Measurements from ENCODE around the gene MALT1. TPM values are rescaled to one million over a fixed set of nuclear protein-coding genes. Genes with fewer than 3 reads are reported as not detected.

The MALT1 gene
- polyA plus RNA-seq, 2 of the 4 experiments (the other 2 are of a cell fraction) = 30.7 to 34.0 TPM

DNA sequence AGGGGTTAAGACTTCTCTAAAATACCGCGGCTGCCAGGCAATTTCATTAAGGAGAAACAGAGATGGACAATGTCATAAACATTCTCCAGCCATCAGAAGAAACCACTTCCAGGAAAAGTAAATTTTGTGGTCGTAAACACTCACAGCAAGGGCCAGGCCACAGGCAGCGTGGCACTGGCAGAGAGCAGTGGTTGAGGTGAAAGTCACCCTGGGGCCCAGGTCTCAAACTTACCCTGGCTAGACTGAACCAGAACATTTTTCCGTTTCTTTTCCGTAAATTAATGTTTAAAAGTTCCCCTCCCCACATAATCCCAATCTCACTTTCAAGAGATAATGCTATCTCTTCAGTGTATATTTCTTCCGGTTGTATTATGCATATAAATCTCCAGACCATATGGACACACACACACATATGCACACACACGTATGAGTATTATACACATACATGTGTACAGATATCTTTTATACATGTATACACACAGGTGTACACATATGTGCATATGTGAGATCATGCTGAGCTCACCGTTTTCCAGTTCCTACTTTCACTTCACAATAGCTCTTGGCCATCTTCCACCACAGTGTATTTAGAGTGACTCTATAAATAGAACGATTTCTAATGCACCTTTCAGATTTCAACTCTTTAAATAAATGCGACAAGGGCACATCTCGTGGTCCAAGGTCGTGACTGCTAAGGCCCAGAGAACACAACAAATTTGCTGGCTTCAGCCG, 90.1 kb downstream of the MALT1 start:
- Histone ChIP-seq H3K4me2 (no peak overlapping the region), H3K4me3 (no peak overlapping the region), H3K9me3 (no peaks in the 10 kb centered on the region), H3K27ac (0 out of 6 replicates have a peak overlapping the region, but pooled peaks of 1 of the 2 experiments have one; percentile 6), H3K4me1 (0 out of 3 replicates have a peak, but pooled peaks cover 5% of the 10 kb centered on the region)
- CTCF ChIA-PET = interaction anchor here (1.2 to 5.1 kb wide), 2 partner anchors 232 to 718 kb away, joined by 3 to 120 read pairs; partner anchors contain the start of gene NEDD4L
- FAIRE-seq = no peak
- TF ChIP-seq MYC (IDR thresholded peaks at IDR 0.05; ENCODE audit: borderline replicate concordance, low read length) = no peak
- no peak for TF ChIP-seq KDM5A (IDR thresholded peaks at IDR 0.05)
- no peak for TF ChIP-seq NPAS2 (CRISPR knock-in tag; IDR thresholded peaks at IDR 0.05; ENCODE audit: borderline replicate concordance)
- TF ChIP-seq EHF (CRISPR knock-in tag; IDR thresholded peaks at IDR 0.05) = no peak
- TF ChIP-seq SMC3 (IDR thresholded peaks at IDR 0.05) = no peak
- no peak for TF ChIP-seq CBX2 (IDR thresholded peaks at IDR 0.05; ENCODE audit: borderline replicate concordance, low read depth)
- WGBS (ENCODE audit: missing lambda C conversion rate) = 71% methylated on average over 14 of the region's 14 CpGs
- no peak for ATAC-seq
- POLR2A ChIA-PET = no interaction called here
- no peak for DNase-seq (ENCODE audit: low read depth in 1 of 2, low spot score in 1 of 2)

DNA sequence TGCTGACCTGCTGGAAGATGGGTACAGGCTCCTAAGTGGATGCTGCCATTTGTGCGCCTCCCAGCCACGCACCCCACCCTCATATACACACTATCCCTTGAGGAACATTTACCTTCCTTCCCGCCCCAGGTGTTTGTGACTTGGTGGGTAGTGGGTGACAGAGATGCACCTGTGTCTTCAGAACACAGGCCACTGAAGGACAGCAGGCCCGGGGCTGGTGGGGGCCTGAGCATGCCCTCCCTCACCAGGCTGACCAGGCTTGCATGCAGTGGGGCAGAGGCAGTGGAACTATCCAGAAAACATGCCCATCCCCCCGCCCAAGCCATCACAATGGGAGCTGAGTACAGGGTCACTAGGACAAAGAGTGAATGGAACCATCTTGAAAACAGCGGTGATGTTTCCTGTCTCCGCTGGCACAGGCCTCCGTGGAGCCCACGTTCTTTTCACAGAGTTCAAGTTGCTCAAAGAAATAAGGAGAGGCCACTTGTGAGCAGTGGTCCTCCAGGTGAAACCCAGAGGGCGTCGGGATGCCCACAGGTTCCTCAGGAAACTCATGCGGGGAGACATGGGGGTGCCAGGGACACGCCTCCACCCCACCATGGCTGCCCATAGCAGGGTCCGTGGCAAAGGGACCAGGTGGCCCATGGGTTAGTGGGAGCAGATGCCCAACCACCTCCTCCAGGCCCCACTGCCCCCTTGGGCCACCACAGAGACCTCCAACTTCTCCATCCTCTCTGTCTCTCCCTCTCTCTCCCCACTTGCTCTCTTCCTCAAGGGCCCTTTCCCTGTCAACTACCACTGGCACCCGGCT, 90.9 kb downstream of the MALT1 start:
- no peak for ATAC-seq
- POLR2A ChIA-PET = no interaction called here
- TF ChIP-seq HOXA7 (CRISPR knock-in tag; IDR thresholded peaks at IDR 0.05) (no peak), KDM1A (IDR thresholded peaks at IDR 0.05; ENCODE audit: low read depth) (no peak), CBX8 (IDR thresholded peaks at IDR 0.05) (no peak), BCL3 (IDR thresholded peaks at IDR 0.05) (no peak), HEYL (CRISPR knock-in tag; IDR thresholded peaks at IDR 0.05) (no peak), HOXB13 (CRISPR knock-in tag; IDR thresholded peaks at IDR 0.05; ENCODE audit: low read depth) (no peak), RCOR1 (IDR thresholded peaks at IDR 0.05; ENCODE audit: low read depth, low read length) (no peak), SMC3 (IDR thresholded peaks at IDR 0.05) (no peak), CHD4 (IDR thresholded peaks at IDR 0.05; ENCODE audit: borderline replicate concordance) (no peak), ZFP36 (IDR thresholded peaks at IDR 0.05; ENCODE audit: borderline replicate concordance, partially characterized antibody) (no peak), MAZ (IDR thresholded peaks at IDR 0.05; ENCODE audit: borderline replicate concordance, low read depth, low read length) (no peak), POLR2AphosphoS2 (conservative IDR thresholded peaks at IDR 0.05; ENCODE audit: low read length) (no peak), HES2 (IDR thresholded peaks at IDR 0.05) (no peak), CTCF (IDR thresholded peaks at IDR 0.05) (no peak), RNF2 (IDR thresholded peaks at IDR 0.05; ENCODE audit: borderline replicate concordance, low read depth) (no peak), MAFK (IDR thresholded peaks at IDR 0.05; ENCODE audit: partially characterized antibody) (no peak), BHLHE40 (IDR thresholded peaks at IDR 0.05; ENCODE audit: low read depth, low read length) (no peak)
- TF ChIP-seq, protein P1, sequence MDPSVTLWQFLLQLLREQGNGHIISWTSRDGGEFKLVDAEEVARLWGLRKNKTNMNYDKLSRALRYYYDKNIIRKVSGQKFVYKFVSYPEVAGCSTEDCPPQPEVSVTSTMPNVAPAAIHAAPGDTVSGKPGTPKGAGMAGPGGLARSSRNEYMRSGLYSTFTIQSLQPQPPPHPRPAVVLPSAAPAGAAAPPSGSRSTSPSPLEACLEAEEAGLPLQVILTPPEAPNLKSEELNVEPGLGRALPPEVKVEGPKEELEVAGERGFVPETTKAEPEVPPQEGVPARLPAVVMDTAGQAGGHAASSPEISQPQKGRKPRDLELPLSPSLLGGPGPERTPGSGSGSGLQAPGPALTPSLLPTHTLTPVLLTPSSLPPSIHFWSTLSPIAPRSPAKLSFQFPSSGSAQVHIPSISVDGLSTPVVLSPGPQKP (IDR thresholded peaks at IDR 0.05; ENCODE audit: low read depth, low read length) = no peak
- TF ChIP-seq, protein P2, sequence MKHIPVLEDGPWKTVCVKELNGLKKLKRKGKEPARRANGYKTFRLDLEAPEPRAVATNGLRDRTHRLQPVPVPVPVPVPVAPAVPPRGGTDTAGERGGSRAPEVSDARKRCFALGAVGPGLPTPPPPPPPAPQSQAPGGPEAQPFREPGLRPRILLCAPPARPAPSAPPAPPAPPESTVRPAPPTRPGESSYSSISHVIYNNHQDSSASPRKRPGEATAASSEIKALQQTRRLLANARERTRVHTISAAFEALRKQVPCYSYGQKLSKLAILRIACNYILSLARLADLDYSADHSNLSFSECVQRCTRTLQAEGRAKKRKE (CRISPR knock-in tag; IDR thresholded peaks at IDR 0.05; ENCODE audit: low read depth) = no peak
- 85% methylated on average over 15 of the region's 15 CpGs for WGBS (ENCODE audit: missing lambda C conversion rate)
- H3K9me3 ChIP-seq = no peaks in the 10 kb centered on the region
- CTCF ChIA-PET = interaction anchor here (1.8 to 11.7 kb wide), 3 partner anchors 233 to 361 kb away, joined by 11 to 190 read pairs (median 120); no protein-coding TSS in a partner anchor
- no peak overlapping the region for H3K4me3 ChIP-seq
- H3K4me1 ChIP-seq = 0 out of 3 replicates have a peak, but pooled peaks cover 5% of the 10 kb centered on the region
- FAIRE-seq = no peak
- H3K4me2 ChIP-seq = no peak overlapping the region
- DNase-seq (ENCODE audit: low read depth in 1 of 2, low spot score in 1 of 2) = no peak
- H3K27ac ChIP-seq = peak overlapping the region in 1 of 2 experiments; percentile 78; a peak in 2 of 6 replicates

All from A549 (cell line).